ENCODE data around the gene TMEM205.
"Not testable (repeated sequence)": the region's sequence is repeated elsewhere in the genome, so short reads cannot be mapped to it uniquely, and the experiment has no call there.

The TMEM205 gene

DNA sequence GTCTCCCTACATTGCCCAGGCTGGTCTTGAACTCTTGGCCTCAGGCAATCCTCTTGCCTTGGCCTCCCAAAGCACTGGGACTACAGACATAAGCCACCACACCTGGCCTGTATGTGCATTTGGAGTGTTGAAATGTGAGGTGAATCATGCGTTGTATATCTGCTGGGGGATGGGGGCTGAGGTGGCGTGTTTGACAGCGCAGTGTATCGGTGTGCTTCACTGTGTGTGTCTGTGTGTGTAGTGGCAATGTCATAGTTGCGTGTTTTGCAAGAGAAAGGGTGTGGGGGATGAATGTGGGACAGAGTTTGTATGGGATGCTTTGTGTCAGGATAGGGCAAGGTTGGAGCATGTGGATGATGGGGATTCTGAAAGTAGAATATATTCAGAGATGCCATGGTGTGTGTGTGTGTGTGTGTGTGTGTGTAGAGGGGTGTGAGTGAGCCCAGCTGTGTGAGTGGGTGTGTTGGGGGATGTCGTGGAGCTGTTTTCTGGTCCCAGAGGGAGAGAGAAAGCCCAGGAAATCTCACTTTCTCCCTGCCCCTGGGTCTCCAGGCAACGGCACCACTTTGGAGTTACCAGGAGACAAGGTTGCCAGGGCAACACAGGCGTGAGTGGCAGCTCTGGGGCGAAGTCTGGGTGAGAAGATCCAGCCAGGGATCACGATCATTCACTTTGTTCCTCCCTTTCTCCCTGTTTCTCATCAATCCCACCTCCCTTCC lies 27.3 kb upstream of the TMEM205 start:
- DNase-seq (ENCODE audit: low read depth in 1 of 2, low spot score in 1 of 2) = no peak

DNA sequence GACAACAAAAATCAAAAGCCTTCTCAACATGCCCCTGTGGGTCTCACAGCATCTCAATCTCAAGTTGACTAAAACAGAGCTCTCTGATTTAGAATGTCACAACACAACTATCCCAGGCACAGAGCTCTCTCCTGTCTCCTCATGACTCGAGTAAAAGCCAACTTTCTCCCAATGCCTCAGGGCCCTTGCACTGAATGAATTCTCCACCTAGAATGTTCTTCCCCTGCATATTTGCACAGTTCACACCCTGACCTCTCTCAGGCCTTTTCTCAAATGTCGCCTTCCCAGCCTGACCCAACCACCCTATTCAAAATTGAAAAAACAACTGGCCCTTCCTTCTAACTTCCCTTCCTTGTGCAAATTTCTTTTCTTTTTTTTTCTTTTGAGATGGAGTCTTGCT lies 24.7 kb upstream of the TMEM205 start:
- DNase-seq (ENCODE audit: low read depth in 1 of 2, low spot score in 1 of 2) = no peak

DNA sequence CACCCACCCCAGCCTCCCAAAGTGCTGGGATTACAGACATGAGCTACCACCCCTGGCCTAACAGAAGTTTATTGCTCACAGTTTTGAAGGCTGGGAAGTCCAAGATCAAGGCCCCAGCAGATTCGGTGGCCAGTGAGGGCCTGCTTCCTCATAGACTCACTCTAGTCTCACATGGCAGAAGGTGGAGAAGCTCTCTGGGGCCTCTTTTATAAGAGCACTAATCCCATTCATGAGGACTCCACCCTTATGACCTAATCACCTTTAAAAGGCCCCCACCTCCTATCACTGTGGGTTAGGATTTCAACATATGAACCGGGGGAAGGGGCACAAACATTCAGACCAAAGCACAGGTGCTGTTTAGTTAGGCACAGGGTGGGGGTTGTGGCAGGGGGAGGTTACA lies 21.5 kb upstream of the TMEM205 start:
- DNase-seq (ENCODE audit: low read depth in 1 of 2, low spot score in 1 of 2) = no peak

DNA sequence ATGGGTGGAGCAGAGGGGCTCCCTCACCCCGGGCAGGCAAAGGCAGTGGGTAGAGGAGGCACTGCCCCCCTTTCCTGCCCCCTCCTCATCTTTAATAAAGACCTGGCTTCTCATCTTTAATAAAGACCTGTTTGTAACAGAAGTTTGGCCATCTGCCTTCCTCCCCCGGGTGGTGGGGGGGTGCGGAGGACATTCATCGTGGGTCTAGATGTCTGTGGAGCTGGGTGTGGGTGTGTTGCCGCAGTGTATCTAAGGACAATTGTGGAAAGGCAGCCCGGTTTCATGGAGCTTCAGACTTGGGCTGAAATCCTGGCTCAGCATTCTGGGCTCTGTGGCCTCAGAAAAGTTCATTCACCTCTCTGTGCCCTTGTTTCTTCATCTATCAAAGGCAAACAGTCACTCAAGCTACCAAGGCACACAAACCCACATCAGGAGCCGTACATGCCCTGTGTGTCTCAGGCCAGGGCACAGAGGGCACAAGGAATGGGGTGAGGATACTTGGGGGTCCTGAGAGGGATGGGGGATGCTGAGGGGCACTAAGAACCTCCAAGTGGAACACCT lies 19.6 kb upstream of the TMEM205 start:
- no peak for DNase-seq (ENCODE audit: low read depth in 1 of 2, low spot score in 1 of 2)

DNA sequence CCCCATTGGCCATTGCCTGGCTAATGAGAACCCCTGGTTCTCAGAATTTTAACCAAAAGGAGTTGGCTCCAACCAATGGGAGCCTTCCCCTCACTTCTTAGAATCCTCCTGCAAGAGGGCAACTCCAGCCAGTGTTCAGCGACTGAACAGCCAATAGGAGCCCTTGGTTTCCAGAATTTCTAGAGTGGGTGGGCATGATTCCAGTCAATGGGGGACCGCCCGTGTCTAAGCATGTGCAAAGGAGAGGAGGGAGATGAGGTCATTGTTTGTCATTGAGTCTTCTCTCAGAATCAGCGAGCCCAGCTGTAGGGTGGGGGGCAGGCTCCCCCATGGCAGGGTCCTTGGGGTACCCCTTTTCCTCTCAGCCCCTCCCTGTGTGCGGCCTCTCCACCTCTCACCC lies 18.9 kb upstream of the TMEM205 start:
- DNase-seq (ENCODE audit: low read depth in 1 of 2, low spot score in 1 of 2) = no peak

DNA sequence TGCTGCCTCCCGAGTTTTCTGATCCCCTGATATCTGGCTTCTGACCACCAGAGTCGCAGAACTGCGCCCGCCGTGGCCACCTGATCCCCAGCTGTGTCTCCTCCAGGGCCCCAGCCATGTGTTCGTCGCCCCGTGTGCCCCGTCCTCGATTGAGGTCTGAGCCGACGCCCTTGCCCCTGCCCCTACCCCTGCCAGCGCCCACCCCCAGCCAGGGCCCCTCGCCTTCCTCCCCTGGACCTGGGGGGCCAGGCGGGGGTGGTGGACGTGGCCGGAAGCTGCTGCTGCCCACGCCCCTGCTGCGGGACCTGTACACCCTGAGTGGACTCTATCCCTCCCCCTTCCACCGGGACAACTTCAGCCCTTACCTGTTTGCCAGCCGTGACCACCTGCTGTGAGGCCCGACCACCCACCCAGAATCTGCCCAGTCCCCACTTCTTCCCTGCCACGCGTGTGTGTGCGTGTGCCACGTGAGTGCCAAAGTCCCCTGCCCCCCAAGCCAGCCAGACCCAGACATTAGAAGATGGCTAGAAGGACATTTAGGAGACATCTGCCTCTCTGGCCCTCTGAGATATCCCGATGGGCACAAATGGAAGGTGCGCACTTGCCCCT lies 18.3 kb upstream of the TMEM205 start:
- no peak for DNase-seq (ENCODE audit: low read depth in 1 of 2, low spot score in 1 of 2)

DNA sequence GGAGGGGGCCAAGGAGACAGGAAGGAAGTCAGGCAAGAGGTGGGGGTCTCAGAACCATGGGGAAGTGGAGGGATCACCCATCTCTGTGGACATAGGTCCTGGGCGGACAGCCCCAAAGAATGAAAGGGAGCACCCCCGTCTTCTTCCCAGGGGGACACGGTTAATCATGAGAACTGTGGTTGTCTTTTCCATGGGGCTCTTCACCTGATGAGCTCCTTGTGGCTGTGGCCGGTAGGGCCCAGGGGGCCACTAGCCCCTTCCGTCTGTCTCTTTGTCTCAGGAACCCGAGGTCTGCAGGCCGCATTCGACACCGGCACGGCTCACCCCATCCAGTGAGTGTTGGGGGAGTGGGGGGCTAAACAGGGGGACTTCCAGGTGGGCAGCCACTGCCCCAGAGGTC lies 17.8 kb upstream of the TMEM205 start:
- DNase-seq (ENCODE audit: low read depth in 1 of 2, low spot score in 1 of 2) = no peak

DNA sequence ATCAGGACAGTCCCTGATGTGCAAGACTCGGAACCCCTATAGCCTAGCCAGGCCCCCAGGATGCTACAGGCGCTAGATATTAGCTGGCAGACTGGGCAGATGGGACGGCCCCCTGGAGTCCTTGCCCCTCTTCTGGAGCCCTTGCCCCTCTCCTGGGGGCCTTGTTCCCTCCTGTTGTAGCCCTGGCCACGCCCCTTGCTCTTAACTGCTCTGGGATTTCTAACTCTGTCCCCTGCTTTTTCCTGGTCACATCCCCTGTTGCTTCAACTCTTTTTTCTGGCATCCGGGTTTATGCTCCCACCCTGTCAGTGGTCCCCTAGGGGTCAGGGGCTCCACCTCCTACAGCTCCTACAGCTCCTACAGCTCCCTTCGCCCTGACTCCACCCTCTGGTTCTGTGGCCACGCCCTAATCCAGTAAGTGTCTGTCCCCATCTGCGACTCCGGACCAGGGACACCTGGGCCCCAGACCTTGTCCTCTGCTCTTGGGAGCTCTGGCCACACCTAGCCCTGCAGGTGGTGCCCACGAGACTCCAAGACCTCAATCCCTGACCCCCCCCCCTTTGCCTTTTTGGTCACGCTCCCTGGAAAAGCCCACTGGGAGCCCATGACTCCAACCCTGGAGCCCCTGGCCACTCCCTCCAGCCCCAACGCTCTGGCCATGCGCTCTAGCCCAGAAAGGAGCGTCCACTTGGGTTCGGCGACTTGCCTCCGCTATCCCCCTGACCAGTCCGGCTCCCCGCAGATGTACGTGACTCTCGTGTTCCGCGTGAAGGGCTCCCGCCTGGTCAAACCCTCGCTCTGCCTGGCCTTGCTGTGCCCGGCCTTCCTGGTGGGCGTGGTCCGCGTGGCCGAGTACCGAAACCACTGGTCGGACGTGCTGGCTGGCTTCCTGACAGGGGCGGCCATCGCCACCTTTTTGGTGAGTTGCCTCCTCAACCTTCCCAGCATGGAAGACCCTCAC lies 16.0 kb upstream of the TMEM205 start:
- no peak for DNase-seq (ENCODE audit: low read depth in 1 of 2, low spot score in 1 of 2)

DNA sequence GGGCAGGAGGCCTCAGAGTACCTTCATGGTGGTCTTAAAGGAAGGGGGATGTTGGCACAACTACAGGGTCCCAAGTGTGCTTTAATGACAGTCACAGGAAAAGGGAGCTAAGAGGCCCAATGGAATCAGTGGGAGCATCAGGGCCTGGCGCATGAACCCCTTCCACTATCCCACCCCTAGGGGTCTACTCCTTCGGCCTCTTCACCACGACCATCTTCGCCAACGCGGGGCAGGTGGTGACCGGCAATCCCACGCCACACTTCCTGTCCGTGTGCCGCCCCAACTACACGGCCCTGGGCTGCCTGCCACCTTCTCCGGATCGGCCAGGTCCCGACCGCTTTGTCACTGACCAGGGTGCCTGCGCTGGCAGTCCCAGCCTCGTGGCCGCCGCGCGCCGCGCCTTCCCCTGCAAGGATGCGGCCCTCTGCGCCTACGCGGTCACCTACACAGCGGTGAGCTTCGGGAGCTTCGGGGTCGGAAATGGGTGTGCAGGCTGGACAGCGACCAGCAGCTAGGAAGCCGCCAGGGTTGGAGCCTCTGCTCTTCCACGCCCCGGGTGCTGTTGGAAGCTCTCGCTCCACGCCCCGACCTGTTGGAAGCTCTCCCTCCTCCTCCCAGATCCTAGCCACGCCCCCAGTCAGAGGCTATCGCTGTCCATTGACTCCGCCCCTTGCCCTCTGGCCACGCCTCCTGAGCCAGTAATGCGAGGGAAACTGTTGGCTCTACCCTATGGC lies 15.1 kb upstream of the TMEM205 start:
- no peak for DNase-seq (ENCODE audit: low read depth in 1 of 2, low spot score in 1 of 2)

DNA sequence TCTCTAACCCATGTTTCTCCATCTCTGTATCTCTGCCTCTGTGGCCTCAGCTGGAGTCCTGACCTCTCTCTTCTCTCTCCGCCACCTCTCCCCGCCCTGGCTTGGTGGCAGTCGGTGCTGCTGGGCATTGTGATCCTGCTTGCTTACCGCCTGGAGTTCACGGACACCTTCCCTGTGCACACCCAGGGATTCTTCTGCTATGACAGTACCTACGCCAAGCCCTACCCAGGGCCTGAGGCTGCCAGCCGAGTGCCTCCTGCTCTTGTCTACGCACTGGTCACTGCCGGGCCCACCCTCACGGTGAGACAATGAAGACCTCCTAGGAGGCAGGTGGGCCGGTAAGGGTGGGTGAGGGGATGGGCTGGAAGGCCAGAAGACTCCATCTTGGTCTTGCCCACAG lies 13.4 kb upstream of the TMEM205 start:
- DNase-seq (ENCODE audit: low read depth in 1 of 2, low spot score in 1 of 2) = no peak

DNA sequence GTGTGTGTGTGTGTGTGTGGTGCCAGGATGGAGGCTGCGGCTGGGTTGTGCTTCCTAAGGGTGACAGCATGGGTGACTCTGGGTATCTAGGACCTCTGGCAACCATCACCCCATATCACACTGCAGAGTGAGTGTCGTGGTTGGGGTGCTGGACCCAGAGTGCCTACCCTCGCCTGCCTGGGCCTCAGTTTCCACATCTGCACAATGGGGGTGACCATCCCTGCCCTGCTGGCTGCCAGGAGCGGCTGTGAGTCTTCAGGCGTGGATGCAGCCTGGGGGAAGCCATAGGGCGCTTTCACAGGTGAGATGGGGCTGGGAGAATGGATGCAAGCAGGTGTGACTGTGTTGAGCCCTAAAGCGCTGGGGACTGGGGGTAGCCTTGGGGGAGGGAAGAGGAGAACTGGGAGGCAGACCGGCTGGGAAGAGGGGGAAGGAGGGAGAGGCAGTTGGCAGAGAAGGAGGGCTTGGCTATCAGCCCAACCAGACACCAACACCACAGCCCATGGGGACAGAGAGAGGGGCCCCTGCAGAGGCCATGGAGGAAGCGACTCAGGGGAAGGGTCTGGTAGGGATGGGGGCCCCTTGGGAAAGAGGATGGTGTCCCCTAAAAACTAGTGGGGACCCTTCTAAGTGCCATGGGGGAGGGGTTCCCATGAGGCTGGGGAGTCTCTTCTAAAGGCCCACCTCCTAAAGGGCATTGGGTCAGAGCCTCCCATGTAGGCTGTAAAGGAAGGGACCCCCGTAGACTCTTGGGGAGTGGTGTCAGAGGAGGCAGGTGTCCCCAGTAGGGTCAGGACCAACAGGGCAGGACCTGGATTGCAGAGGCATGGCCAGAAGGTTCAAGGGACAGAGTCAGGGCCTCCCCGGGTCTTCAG lies 10.8 kb upstream of the TMEM205 start:
- no peak for DNase-seq (ENCODE audit: low read depth in 1 of 2, low spot score in 1 of 2)

DNA sequence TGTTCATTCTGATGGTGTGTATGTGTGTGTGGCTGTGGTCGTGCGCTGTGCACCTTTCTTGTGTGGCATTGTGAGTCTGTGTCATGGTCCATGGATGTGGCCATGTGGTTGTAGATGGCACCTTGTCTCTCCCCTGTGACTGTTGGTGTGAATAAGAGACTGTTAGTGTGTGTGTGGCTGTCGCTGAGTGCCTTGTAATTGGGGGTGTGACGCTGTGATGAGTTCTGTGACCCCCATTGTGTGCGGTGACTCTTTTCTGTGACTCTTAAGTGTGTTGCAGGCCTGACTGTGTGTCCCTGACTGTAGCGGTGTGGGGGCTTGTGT lies 10.0 kb upstream of the TMEM205 start:
- no peak for DNase-seq (ENCODE audit: low read depth in 1 of 2, low spot score in 1 of 2)

DNA sequence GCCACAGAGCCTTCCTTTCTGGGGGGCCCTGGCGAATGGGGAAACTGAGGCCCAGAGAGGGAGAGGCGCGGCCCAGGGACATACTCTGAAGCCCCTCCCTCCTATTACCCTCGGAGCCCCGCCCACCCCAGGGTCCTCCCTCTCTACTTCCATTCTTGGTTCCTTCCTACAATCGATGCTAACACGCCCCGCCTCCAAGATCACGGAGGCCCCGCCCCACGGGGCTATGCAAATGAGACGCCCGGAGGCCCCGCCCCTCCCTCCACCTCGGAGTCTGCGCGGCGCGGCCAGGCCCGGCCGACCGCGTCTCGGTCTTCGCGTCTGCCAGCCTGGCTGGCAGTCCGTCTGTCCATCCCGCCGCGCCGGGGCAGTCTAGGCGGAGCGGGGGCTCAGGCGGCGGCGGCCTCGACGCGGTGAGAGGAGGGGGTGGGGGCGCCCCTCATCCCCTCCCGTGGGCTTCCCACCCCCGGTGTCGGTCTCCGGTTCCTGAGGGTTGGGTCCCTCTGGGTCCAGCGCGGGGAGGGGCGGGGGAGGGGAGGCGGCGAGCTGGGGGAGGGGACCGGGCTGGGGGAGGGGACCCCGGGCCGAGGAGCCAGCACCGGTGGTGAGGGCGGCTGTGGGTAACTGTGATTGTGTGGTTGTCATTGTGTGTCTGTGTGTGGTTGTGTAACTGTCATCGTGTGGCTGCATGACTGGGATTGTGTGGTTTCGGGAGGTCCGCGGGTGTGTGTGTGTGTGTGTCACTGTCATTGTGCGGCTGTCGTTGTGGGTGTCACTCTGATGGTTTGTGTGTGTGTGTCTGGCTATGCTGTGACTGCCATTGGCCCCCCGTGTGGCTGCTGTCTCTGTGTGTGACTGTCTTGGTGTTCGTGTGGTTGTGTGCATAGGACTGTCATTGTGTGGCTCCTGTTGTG lies 9.3 kb upstream of the TMEM205 start, which contains the start of gene PLPPR2:
PLPPR2 (plus strand) TSS at position 273 of the 914 bp plus-strand sequence. CDS start 2,242 bp downstream, outside the sequence.
- DNase-seq (ENCODE audit: low read depth in 1 of 2, low spot score in 1 of 2) = peak; percentile 66 to 79

DNA sequence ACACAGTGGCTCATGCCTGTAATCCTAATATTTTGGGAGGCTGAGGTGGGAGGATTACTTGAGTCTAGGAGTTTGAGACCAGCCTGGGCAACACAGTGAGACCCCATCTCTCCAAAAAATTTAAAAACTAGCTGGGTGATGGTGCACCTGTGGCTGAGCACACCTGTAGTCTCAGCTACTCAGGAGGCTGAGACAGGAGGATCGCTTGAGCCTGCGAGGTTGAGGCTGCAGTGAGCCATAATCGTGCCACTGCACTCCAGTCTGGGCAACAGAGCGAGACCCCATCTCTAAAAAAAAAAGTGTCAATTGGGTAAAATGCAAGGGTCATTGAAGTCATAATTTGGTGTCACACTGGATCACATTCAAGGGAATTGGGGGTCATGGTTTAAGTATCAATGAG lies 8.0 kb upstream of the TMEM205 start:
- DNase-seq (ENCODE audit: low read depth in 1 of 2, low spot score in 1 of 2) = not testable (repeated sequence)

DNA sequence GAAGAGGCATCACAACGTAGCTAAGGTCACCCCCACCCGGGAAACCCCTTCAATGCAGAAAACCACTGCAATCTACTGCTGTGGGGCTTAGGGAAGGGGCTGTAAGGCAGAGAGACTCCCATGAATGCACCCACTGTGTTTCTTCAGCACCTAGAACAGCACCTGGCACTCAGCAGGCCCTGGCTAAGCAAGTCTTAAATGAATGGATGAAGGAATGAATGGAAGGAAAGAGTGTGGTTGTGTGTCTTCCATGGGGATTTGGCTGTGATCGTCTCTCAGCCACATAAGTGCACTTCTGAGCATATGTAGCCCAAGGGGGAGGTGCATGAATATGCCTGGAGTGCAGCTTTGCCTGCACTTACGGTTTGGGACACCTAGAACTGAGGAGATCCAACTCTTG lies 3.1 kb upstream of the TMEM205 start:
- no peak for DNase-seq (ENCODE audit: low read depth in 1 of 2, low spot score in 1 of 2)

DNA sequence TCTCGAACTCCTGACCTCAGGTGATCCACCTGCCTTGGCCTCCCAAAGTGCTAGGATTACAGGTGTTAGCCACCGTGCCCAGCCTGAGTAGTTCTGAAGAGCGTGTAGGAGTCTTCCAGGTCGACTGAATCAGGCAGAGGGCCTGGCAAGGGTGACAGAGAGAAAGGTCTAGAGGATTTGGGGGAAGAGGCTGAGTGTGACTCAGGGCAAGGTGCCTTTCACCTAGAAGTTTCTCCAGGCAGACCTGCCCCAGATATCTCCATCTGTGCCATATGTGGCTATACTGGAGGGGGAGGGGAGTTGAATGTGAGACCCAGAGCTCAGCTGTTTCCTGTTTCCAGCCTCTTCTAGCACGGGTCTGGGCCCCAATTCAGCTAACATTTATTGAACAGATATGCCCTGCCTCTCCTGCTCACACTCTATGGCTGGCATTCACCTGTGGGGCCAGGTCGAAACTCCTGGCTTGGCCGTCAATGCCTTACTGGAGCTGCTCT lies 1.5 kb upstream of the TMEM205 start:
- no peak for DNase-seq (ENCODE audit: low read depth in 1 of 2, low spot score in 1 of 2)

DNA sequence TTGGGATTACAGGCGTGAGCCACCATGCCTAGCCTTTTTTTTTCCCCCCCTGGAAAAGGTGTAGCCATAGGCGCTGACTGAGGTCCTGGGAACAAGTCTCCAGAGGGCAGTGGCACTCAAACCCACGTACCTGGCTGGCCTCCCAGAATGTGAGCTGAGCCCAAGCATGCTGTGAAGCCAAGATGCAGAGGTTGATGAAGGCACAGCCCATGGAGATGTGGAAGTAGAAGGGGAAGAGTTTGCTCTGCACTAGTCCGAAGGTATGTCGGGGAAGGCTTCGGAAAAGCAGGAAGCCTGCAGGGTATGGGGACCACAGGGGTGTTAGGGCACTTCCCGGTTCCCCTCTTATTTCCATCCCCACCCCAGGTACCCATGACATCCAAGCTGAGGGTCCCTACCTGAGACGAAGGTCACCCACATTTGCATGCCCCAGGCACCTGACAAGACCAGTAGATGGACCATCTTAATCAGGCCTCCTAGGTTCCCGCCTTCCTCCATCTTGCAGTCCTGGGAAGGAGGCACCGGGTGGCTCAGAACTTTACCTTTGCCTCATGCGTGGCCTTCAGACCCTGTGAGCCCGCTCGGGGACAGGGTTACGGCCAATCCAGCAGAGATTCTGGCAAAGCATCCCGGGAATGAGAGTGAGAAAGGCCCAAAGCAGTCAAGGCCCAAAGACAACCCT lies 805 bp downstream of the TMEM205 start:
- DNase-seq (ENCODE audit: low read depth in 1 of 2, low spot score in 1 of 2) = no peak

DNA sequence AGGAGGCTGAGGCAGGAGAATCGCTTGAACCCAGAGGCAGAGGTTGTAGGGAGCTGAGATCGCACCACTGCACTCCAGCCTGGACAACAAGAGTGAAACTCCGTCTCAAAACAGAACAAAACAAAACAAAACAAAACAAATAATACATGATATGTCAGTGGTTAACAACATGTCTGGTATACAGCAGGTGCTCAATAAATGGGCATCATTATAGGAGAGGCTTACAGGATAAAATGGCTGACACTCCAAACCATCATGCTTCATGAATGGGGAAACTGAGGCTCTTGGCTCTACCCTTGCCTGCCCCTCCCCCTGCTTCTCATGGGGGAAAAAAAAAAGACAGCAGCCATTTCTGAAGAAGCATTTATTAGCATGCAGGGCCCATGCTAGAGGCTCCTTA lies 3.6 kb downstream of the TMEM205 start:
- DNase-seq (ENCODE audit: low read depth in 1 of 2, low spot score in 1 of 2) = no peak
